Astrocyte (in vitro differentiated cells and primary cell): ENCODE results near the gene IBA57.

Experiments
- EZH2 ChIP-seq: IDR thresholded peaks from 2 replicates; pipeline ENCODE4 v1.6.1; 2012; ENCODE audit warnings: mild to moderate bottlenecking, low read length, inconsistent platforms; ENCODE audit not compliant: insufficient read depth
- TF ChIP-seq, protein P1 (sequence below): IDR thresholded peaks from 2 replicates; pipeline ENCODE4 v1.5.1; 2011; ENCODE audit warnings: low read depth, mild to moderate bottlenecking, inconsistent platforms, low read length, moderate library complexity; ENCODE audit not compliant: insufficient read depth

DNA sequence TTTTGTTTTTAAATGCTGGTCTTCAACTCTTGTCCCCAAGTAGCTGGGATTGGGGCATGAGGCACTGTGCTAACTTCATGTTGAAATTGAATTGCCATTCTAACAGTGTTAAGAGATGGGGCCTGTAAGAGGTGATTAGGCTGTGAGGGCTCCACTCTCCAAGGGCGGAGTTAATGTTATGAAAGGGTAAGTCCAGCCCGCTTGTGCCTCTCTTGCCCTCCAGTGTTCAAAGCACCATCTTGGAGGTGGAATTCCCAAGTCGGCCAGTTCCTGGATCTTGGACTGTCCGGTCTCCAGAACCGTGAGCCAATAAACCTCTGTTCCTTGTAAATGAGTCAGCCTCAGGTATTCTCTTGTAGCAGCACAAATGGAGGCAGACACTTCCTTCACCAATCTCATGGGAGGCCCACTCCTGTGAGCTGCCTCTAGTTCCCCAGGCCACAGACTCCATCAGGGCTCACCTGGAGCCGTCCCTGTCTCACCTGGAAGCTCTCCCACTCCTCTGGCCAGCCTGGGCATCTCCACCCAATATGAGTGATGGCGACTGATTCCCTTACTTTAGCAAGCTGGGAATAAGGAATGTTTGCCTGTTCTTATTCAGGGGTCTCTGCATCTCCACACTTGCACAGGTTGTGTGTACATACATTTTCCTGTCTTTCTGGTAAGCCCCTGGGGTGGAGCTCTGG is 15.5 kb downstream of the IBA57 start:
- TF ChIP-seq, protein P1, sequence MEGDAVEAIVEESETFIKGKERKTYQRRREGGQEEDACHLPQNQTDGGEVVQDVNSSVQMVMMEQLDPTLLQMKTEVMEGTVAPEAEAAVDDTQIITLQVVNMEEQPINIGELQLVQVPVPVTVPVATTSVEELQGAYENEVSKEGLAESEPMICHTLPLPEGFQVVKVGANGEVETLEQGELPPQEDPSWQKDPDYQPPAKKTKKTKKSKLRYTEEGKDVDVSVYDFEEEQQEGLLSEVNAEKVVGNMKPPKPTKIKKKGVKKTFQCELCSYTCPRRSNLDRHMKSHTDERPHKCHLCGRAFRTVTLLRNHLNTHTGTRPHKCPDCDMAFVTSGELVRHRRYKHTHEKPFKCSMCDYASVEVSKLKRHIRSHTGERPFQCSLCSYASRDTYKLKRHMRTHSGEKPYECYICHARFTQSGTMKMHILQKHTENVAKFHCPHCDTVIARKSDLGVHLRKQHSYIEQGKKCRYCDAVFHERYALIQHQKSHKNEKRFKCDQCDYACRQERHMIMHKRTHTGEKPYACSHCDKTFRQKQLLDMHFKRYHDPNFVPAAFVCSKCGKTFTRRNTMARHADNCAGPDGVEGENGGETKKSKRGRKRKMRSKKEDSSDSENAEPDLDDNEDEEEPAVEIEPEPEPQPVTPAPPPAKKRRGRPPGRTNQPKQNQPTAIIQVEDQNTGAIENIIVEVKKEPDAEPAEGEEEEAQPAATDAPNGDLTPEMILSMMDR, result no peak
- TF ChIP-seq EZH2, result no peak
